ENCODE measurements around the gene ATP23. TPM values are rescaled to one million over a fixed set of nuclear protein-coding genes. Genes with fewer than 3 reads are reported as not detected.

The ATP23 gene
- total RNA-seq, 1 experiment from 2014 or later, result 4.7 TPM

- Histone ChIP-seq H3K27me3 (ENCODE audit: insufficient read depth, low read length) (no peaks in the 10 kb centered on the region), H4K91ac (ENCODE audit: insufficient read length, low read depth, low read length) (no peak overlapping the region), H3K14ac (ENCODE audit: insufficient read depth, low read length) (no peak overlapping the region), H2BK20ac (ENCODE audit: low read depth, low read length, poor library complexity, severe bottlenecking) (no peak overlapping the region), H2BK120ac (ENCODE audit: low read depth, low read length, poor library complexity, severe bottlenecking) (no peak overlapping the region), H3K18ac (ENCODE audit: insufficient read length, low read depth, low read length) (no peak overlapping the region), H3K79me2 (ENCODE audit: insufficient read depth, low read length) (no peaks in the 10 kb centered on the region), H3K27ac (ENCODE audit: insufficient read length, low read depth, low read length) (no peak overlapping the region), H2BK15ac (ENCODE audit: low read depth, low read length) (no peak overlapping the region), H3K4me2 (ENCODE audit: insufficient read depth, insufficient read length, low read length) (no peak overlapping the region), H3K56ac (ENCODE audit: insufficient read length, low read depth, low read length) (no peak overlapping the region), H3K23me2 (ENCODE audit: insufficient read length, low read depth, low read length, poor library complexity, severe bottlenecking) (no peaks in the 10 kb centered on the region), H3K9me3 (ENCODE audit: control insufficient read depth, low read depth, low read length) (no peaks in the 10 kb centered on the region), H3K23ac (ENCODE audit: insufficient read length, low read depth, low read length) (no peak overlapping the region), H2AK5ac (ENCODE audit: insufficient read length, low read length) (no peak overlapping the region), H4K5ac (ENCODE audit: insufficient read length, low read depth, low read length) (no peak overlapping the region), H4K20me1 (ENCODE audit: control insufficient read depth, insufficient read depth, insufficient read length) (no peaks in the 10 kb centered on the region), H4K8ac (replicated peaks; ENCODE audit: insufficient read length, low read depth, low read length) (no peak overlapping the region), H2BK12ac (ENCODE audit: insufficient read length, low read depth, low read length) (no peak overlapping the region), H3K4ac (ENCODE audit: low read depth, low read length) (no peak overlapping the region), H3K79me1 (ENCODE audit: insufficient read depth, low read depth, low read length, poor library complexity, severe bottlenecking) (no peaks in the 10 kb centered on the region), H3K9ac (ENCODE audit: extremely low read depth, insufficient read length, low read length) (no peak overlapping the region), H3K4me1 (ENCODE audit: insufficient read depth, low read length) (no peaks in the 10 kb centered on the region), H2AFZ (ENCODE audit: low read length) (no peak overlapping the region), H3T11ph (ENCODE audit: low read length) (no peak overlapping the region), H2BK5ac (ENCODE audit: insufficient read length, low read length) (no peak overlapping the region)
- Mint-ChIP-seq H3K27ac (no peak overlapping the region), H3K27me3 (ENCODE audit: low read depth) (no peaks in the 10 kb centered on the region), H3K9me3 (peaks cover 4 to 9% of the 10 kb centered on the region in 2 experiments; a peak in 3 of 5 replicates), H3K4me3 (no peak overlapping the region), H3K36me3 (ENCODE audit: insufficient read depth in 1 of 3, low read depth in 3 of 3) (no peaks in the 10 kb centered on the region; a peak in 1 of 7 replicates), H3K4me1 (no peaks in the 10 kb centered on the region)
- DNase-seq, result no peak
- no CpG with 5 or more reads among the region's 6 CpGs for WGBS (ENCODE audit: extremely low coverage, insufficient read length, low lambda C conversion rate)
- TF ChIP-seq CTCF (conservative IDR thresholded peaks at IDR 0.05), result peak; percentile 92
Measured at GRCh38 chr12:57983146-57983857, 41.9 kb downstream of the ATP23 start.
